B cell (primary cell): ENCODE data around the gene TSPAN9. TPM values are rescaled to one million over a fixed set of nuclear protein-coding genes. Genes with fewer than 3 reads are reported as not detected.

ENCODE experiments used
- ATAC-seq: fragments of 200-7000 bp; cut with Tn5 transposase; one replicate; pipeline ENCODE4 v1.10.0; 2021; ENCODE audit warnings: low read depth, mild to moderate bottlenecking, moderate number of reproducible peaks, moderate library complexity
- CTCF ChIA-PET: fragments of 350-600 bp; sonication (Branson Sonifier 250); formaldehyde crosslinking; loops from one replicate; lab custom pipeline; 2021; ENCODE audit warnings: antibody characterized with exemption, inconsistent platforms; lab: Charles Lee
- POLR2A ChIA-PET: fragments of 350-600 bp; sonication (Branson Sonifier 250); formaldehyde crosslinking; loops from one replicate; lab custom pipeline; 2021; ENCODE audit warnings: antibody characterized with exemption; lab: Charles Lee
- DNase-seq: peaks from one replicate; pipeline ENCODE4 v3.0.0; 2013
- H2AFZ ChIP-seq: 2 replicates; pipeline ENCODE4 v1.6.1; 2012; ENCODE audit warnings: mild to moderate bottlenecking, low read depth, low read length; ENCODE audit not compliant: insufficient read depth, poor library complexity, severe bottlenecking
- H3K27ac ChIP-seq, 2 donors: 1 replicate in 1 of 2; 2 replicates in 1 of 2; pipeline ENCODE4 v1.5.1; 2012 to 2013; ENCODE audit warnings: low read length in 2 of 2, mild to moderate bottlenecking in 2 of 2, moderate library complexity in 1 of 2
- H3K27me3 ChIP-seq, 4 experiments: fragments of 200-600 bp in 1 of 4; sonication (generic) in 1 of 4; replicated peaks in 1 of 4; 1 replicate in 2 of 4; 2 replicates in 2 of 4; pipeline versions ENCODE4 v1.6.1 to v1.7.0; 2013 to 2016; ENCODE audit warnings: low read length in 3 of 4, mild to moderate bottlenecking in 2 of 4, mixed read lengths in 1 of 4, moderate library complexity in 1 of 4; ENCODE audit not compliant: insufficient read depth in 4 of 4, control insufficient read depth in 3 of 4; ENCODE audit errors: control extremely low read depth in 1 of 4
- H3K36me3 ChIP-seq, 2 experiments: replicated peaks in 1 of 2; 1 replicate in 1 of 2; 2 replicates in 1 of 2; pipeline versions ENCODE4 v1.6.1 to v1.7.1; 2013; ENCODE audit warnings: low read length in 1 of 2; ENCODE audit not compliant: insufficient read depth in 2 of 2, control insufficient read depth in 1 of 2; ENCODE audit errors: control extremely low read depth in 1 of 2, extremely low read depth in 1 of 2
- H3K4me1 ChIP-seq, 2 donors: fragments of 200-600 bp in 1 of 2; sonication (generic) in 1 of 2; 1 replicate in 1 of 2; 2 replicates in 1 of 2; pipeline versions ENCODE4 v1.5.1 to v1.6.1; 2013 to 2017; ENCODE audit warnings: low read length in 2 of 2; ENCODE audit not compliant: control insufficient read depth in 2 of 2, insufficient read depth in 2 of 2
- H3K4me2 ChIP-seq: replicated peaks from 2 replicates; pipeline ENCODE3; 2012; ENCODE audit warnings: mild to moderate bottlenecking, low read depth, low read length; ENCODE audit not compliant: poor library complexity, severe bottlenecking
- H3K4me3 ChIP-seq, 5 experiments: fragments of 200-600 bp in 1 of 5; sonication (generic) in 1 of 5; 1 replicate in 3 of 5; 2 replicates in 2 of 5; pipeline versions ENCODE4 v1.5.1 to v1.7.0; 2011 to 2016; ENCODE audit warnings: low read length in 4 of 5, mild to moderate bottlenecking in 4 of 5, low read depth in 2 of 5, control low read depth in 1 of 5, moderate library complexity in 1 of 5; ENCODE audit not compliant: insufficient read depth in 1 of 5; ENCODE audit errors: control extremely low read depth in 1 of 5, extremely low read depth in 1 of 5
- H3K79me2 ChIP-seq: fragments of 200-600 bp; sonication (generic); one replicate; pipeline ENCODE4 v1.6.0; 2016; ENCODE audit warnings: low read length; ENCODE audit not compliant: control insufficient read depth, insufficient read depth
- H3K9ac ChIP-seq: fragments of 200-600 bp; sonication (generic); 2 replicates; pipeline ENCODE4 v1.6.1; 2017; ENCODE audit warnings: mild to moderate bottlenecking, low read length, moderate library complexity
- H3K9me3 ChIP-seq, 3 donors: one replicate each; pipeline versions ENCODE4 v1.6.1 to v1.7.1; 2013; ENCODE audit warnings: low read length in 2 of 3; ENCODE audit not compliant: control insufficient read depth in 2 of 3, insufficient read depth in 1 of 3; ENCODE audit errors: control extremely low read depth in 1 of 3
- H4K20me1 ChIP-seq: 2 replicates; pipeline ENCODE4 v1.6.0; 2012; ENCODE audit warnings: mild to moderate bottlenecking, low read length; ENCODE audit not compliant: insufficient read depth, control insufficient read depth, poor library complexity, severe bottlenecking
- H3K27ac Mint-ChIP-seq: one replicate; pipeline ENCODE4 v1.8.0; 2021; ENCODE audit warnings: mixed read lengths
- H3K27me3 Mint-ChIP-seq: one replicate; pipeline ENCODE4 v1.8.0; 2021; ENCODE audit warnings: mixed read lengths
- H3K4me1 Mint-ChIP-seq: one replicate; pipeline ENCODE4 v1.8.0; 2021; ENCODE audit warnings: mixed read lengths
- H3K4me3 Mint-ChIP-seq: one replicate; pipeline ENCODE4 v1.8.0; 2021; ENCODE audit warnings: mixed read lengths
- H3K9me3 Mint-ChIP-seq: one replicate; pipeline ENCODE4 v1.8.0; 2022; ENCODE audit warnings: mixed read lengths; ENCODE audit not compliant: insufficient read depth
- EZH2 ChIP-seq: IDR thresholded peaks from 2 replicates; pipeline ENCODE4 v1.6.1; 2012; ENCODE audit warnings: borderline replicate concordance, low read depth, mild to moderate bottlenecking, moderate library complexity, low read length; ENCODE audit not compliant: insufficient read depth, poor library complexity, severe bottlenecking
- WGBS: methylation state at CpG from one replicate; pipeline ENCODE4 v1.1.5; 2013; ENCODE audit warnings: missing lambda C conversion rate; ENCODE audit not compliant: insufficient coverage; 5-methylcytosine and 5-hydroxymethylcytosine counted together
- intact Hi-C: fragments of 100-400 bp; cut with micrococcal nuclease; formaldehyde crosslinking; loops from one replicate; pipeline ENCODE4 v1.10.0; 2022
- polyA plus RNA-seq: library from polyadenylated mRNA; depleted of rRNA; stranded (reverse); fragments of >200 nt; gene quantifications from 2 replicates; pipeline ENCODE4 v1.2.3, GENCODE V29; 2012
- total RNA-seq, 2 donors: library from RNA; stranded (reverse); fragments of 120-200 nt in 1 of 2; gene quantifications; 1 replicate in 1 of 2; 2 replicates in 1 of 2; pipeline versions ENCODE4 v1.2.3 to v1.2.4, GENCODE V29; 2013 to 2022
- TF ChIP-seq, protein P1 (sequence below): fragments of 200-600 bp; IDR thresholded peaks from one replicate; pipeline ENCODE4 v1.8.0; 2022; ENCODE audit warnings: antibody characterized with exemption, mild to moderate bottlenecking

TSPAN9 gene
- total and polyA plus RNA-seq, 2 donors (not counting 1 experiment from before 2014, with no cell fraction given), result 0.15 to 0.37 TPM

GRCh38 chr12:3044141-3044630, 33.0 kb upstream of the TSPAN9 start:
- ATAC-seq (no peak), DNase-seq (no peak)
- Histone ChIP-seq H3K9me3 (peaks cover 0 to 2% (median 0%) of the 10 kb centered on the region in 3 donors), H4K20me1 (no peaks in the 10 kb centered on the region), H3K9ac (no peak overlapping the region), H3K4me2 (no peak overlapping the region), H3K27me3 (peaks cover 0 to 24% (median 5%) of the 10 kb centered on the region in 4 experiments), H3K27ac (no peak overlapping the region), H3K4me1 (peaks cover 17 to 19% of the 10 kb centered on the region in 2 donors), H3K36me3 (no peaks in the 10 kb centered on the region), H2AFZ (no peak overlapping the region), H3K4me3 (no peak overlapping the region), H3K79me2 (no peaks in the 10 kb centered on the region)
- no peaks in the 10 kb centered on the region for H3K9me3 Mint-ChIP-seq
- peaks cover 43% of the 10 kb centered on the region for H3K27me3 Mint-ChIP-seq
- 74% methylated on average over 8 of the region's 8 CpGs for WGBS
- no peak overlapping the region for H3K4me3 Mint-ChIP-seq
- intact Hi-C loops, result loop anchor here (5.0 kb wide), 1 partner anchor 157 kb away; no protein-coding TSS in a partner anchor
- no peak overlapping the region for H3K27ac Mint-ChIP-seq
- CTCF ChIA-PET, result no interaction called here
- peaks cover 34% of the 10 kb centered on the region for H3K4me1 Mint-ChIP-seq
- POLR2A ChIA-PET, result no interaction called here
- no peak for TF ChIP-seq EZH2
- TF ChIP-seq, protein P1, sequence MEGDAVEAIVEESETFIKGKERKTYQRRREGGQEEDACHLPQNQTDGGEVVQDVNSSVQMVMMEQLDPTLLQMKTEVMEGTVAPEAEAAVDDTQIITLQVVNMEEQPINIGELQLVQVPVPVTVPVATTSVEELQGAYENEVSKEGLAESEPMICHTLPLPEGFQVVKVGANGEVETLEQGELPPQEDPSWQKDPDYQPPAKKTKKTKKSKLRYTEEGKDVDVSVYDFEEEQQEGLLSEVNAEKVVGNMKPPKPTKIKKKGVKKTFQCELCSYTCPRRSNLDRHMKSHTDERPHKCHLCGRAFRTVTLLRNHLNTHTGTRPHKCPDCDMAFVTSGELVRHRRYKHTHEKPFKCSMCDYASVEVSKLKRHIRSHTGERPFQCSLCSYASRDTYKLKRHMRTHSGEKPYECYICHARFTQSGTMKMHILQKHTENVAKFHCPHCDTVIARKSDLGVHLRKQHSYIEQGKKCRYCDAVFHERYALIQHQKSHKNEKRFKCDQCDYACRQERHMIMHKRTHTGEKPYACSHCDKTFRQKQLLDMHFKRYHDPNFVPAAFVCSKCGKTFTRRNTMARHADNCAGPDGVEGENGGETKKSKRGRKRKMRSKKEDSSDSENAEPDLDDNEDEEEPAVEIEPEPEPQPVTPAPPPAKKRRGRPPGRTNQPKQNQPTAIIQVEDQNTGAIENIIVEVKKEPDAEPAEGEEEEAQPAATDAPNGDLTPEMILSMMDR, result no peak

GRCh38 chr12:3045494-3045893, 31.7 kb upstream of the TSPAN9 start:
- Histone ChIP-seq H4K20me1 (no peaks in the 10 kb centered on the region), H3K79me2 (no peaks in the 10 kb centered on the region), H3K27me3 (peaks cover 0 to 24% (median 5%) of the 10 kb centered on the region in 4 experiments), H3K4me1 (peaks cover 27 to 30% of the 10 kb centered on the region in 2 donors), H3K27ac (no peak overlapping the region), H3K36me3 (no peaks in the 10 kb centered on the region), H2AFZ (no peak overlapping the region), H3K9me3 (peaks cover 0 to 2% (median 0%) of the 10 kb centered on the region in 3 donors), H3K4me3 (no peak overlapping the region), H3K4me2 (no peak overlapping the region), H3K9ac (no peak overlapping the region)
- no peak overlapping the region for H3K4me3 Mint-ChIP-seq
- ATAC-seq (no peak), DNase-seq (no peak)
- no peak for TF ChIP-seq EZH2
- TF ChIP-seq, protein P1, result no peak
- peaks cover 43% of the 10 kb centered on the region for H3K27me3 Mint-ChIP-seq
- POLR2A ChIA-PET, result no interaction called here
- H3K27ac Mint-ChIP-seq, result no peak overlapping the region
- peaks cover 47% of the 10 kb centered on the region for H3K4me1 Mint-ChIP-seq
- H3K9me3 Mint-ChIP-seq, result no peaks in the 10 kb centered on the region
- intact Hi-C loops, result no loop called here
- WGBS, result 40% methylated on average over 3 of the region's 5 CpGs
- CTCF ChIA-PET, result no interaction called here
